HepG2 (cell line): ENCODE results near the gene P2RX3.

Experiments used
- DPF2 ChIP-seq: sonication (generic); formaldehyde crosslinking; IDR thresholded peaks from 2 replicates; pipeline ENCODE4 v1.4.0; 2020; ENCODE audit warnings: mild to moderate bottlenecking, low read depth, missing genetic modification reagents, borderline replicate concordance
- ZMYM4 ChIP-seq: sonication (generic); formaldehyde crosslinking; IDR thresholded peaks from 2 replicates; pipeline ENCODE4 v1.8.1; 2023; ENCODE audit warnings: mild to moderate bottlenecking, missing genetic modification reagents
- ZNF282 ChIP-seq: fragments of 450-650 bp; IDR thresholded peaks from 2 replicates; pipeline ENCODE4 v1.6.1; 2018; ENCODE audit not compliant: partially characterized antibody
- TF ChIP-seq, protein P1 (sequence below): sonication (generic); formaldehyde crosslinking; IDR thresholded peaks from one replicate; pipeline ENCODE4 v1.5.1; 2020; ENCODE audit warnings: mild to moderate bottlenecking, missing genetic modification reagents; ENCODE audit errors: not compliant biosample characterization

DNA sequence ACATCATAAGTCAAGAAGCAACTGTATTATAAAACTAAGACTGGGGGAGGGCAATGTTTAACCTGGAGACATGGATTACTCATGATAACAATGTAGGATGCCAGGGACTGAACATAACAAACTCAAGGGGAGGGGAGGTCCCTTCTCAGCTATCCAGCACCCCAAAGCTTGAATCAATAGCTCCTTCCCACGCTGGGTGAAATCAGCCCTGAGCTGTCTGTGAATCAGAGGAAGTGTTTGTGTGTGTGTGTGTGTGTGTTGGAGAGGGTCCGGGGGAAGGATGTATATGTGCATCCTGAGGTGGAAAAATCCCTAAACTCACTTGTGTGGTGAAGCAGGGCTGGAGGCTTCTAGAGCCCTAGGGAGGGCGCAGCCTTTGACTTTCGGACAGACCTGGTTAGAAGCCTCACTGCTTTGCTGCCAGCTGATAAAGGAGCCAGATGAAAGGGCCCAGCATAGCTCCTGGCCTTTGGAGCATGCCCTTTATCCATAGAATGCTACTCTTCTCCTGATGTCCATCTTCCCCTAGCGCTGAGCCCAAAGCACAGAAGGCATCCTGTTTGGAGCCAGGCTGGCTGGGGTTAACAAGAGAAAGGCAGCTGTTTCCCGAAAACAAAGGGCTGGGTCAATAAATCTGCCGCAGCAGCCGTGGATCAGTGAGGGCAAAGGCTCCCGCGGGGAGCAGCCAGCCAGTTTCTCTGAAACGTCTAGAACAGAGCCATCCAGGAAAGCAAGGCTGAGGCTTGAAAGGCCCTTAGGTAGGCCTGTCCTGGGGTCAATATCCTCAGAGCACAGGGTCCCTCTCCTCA lies 49.2 kb upstream of the P2RX3 start:
- TF ChIP-seq, protein P1, sequence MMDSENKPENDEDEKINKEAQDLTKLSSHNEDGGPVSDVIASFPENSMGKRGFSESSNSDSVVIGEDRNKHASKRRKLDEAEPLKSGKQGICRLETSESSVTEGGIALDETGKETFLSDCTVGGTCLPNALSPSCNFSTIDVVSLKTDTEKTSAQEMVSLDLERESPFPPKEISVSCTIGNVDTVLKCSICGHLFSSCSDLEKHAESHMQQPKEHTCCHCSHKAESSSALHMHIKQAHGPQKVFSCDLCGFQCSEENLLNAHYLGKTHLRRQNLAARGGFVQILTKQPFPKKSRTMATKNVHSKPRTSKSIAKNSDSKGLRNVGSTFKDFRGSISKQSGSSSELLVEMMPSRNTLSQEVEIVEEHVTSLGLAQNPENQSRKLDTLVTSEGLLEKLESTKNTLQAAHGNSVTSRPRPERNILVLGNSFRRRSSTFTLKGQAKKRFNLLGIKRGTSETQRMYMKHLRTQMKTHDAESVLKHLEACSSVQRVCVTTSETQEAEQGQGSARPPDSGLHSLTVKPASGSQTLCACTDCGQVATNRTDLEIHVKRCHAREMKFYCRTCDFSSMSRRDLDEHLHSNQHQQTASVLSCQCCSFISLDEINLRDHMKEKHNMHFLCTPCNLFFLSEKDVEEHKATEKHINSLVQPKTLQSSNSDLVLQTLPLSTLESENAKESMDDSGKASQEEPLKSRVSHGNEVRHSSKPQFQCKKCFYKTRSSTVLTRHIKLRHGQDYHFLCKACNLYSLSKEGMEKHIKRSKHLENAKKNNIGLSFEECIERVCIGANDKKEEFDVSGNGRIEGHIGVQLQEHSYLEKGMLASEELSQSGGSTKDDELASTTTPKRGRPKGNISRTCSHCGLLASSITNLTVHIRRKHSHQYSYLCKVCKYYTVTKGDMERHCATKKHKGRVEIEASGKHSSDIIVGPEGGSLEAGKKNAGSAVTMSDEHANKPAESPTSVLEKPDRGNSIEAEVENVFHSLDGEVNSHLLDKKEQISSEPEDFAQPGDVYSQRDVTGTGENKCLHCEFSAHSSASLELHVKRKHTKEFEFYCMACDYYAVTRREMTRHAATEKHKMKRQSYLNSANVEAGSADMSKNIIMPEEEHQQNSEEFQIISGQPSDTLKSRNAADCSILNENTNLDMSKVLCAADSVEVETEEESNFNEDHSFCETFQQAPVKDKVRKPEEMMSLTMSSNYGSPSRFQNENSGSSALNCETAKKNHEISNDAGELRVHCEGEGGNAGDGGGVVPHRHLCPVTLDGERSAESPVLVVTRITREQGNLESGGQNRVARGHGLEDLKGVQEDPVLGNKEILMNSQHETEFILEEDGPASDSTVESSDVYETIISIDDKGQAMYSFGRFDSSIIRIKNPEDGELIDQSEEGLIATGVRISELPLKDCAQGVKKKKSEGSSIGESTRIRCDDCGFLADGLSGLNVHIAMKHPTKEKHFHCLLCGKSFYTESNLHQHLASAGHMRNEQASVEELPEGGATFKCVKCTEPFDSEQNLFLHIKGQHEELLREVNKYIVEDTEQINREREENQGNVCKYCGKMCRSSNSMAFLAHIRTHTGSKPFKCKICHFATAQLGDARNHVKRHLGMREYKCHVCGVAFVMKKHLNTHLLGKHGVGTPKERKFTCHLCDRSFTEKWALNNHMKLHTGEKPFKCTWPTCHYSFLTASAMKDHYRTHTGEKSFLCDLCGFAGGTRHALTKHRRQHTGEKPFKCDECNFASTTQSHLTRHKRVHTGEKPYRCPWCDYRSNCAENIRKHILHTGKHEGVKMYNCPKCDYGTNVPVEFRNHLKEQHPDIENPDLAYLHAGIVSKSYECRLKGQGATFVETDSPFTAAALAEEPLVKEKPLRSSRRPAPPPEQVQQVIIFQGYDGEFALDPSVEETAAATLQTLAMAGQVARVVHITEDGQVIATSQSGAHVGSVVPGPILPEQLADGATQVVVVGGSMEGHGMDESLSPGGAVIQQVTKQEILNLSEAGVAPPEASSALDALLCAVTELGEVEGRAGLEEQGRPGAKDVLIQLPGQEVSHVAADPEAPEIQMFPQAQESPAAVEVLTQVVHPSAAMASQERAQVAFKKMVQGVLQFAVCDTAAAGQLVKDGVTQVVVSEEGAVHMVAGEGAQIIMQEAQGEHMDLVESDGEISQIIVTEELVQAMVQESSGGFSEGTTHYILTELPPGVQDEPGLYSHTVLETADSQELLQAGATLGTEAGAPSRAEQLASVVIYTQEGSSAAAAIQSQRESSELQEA, result no peak
- no peak for TF ChIP-seq ZMYM4
- TF ChIP-seq DPF2, result no peak
- TF ChIP-seq ZNF282, result no peak
